Activated gamma-delta T cell treated with anti-CD3 and anti-CD28 coated beads, Interleukin-2, amount 50 U/mL, for 16 hours (primary cell): ENCODE measurements around the gene DNAH1.

Experiments used
- DNase-seq: peaks from one replicate; pipeline ENCODE4 v3.0.0-alpha.2; 2020; ENCODE audit warnings: low read depth

The DNAH1 gene

DNA sequence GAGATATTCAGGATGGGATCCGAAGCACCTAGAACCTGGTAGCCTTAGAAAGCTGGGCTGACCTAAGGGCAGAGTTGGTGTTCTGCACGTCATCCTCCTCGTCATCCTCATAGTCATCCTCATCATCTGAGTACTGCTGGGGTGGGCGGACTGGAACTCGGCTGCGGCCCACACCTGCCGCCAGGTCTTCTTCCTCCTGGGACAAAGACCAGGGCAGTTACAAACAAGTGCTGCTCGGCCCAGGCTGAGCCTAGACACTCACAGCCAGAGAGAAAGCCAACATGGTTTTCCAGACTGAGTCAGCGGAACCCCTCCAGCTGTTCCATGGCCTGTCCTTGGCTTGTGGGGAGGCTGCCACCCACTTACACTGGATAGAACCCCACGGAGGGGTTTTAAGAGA lies 88.3 kb downstream of the DNAH1 start:
- DNase-seq, result no peak

DNA sequence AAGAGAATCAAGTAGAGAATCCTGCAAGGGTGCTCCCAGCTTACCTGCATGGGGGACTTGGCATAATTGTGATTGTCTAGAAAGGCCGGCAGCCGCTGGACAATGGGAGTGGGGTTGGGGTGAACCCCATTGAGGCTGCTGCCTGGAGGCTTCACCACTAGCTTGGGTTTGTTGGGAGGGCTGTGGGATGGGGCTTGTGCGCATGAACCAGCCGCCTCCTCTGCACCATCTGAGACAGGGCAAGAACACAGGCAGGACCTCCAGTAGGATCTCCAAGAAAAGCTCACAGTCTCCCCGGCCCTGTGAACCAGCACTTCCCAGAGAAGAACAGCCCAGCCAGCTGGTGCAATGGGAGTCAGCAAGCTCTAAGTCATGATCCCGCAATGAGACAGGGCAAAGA lies 88.9 kb downstream of the DNAH1 start:
- no peak for DNase-seq

DNA sequence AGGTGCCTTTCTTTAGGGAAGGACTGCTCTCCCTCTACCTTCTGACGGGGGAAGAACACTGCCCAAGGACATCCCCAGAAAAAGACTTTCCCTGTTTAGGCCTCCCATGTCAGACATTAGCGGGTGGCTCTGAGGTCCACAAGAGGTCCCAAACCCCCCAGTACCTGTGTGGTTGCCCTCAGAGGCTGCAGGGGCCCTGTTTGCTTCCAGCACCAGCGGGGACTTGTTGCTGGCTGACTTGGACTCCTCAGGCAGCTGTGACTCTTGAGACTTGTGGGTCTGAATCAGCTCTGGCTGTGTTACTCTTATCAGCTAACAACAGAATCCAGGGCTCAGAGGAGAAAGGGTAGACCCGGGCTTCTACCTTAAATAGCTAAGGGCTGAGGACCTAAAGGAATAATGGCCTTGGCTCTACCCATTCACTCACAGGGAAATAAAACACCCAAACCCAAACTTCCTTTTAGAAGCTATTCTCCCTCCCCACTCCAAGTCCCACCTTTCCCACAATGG lies 89.5 kb downstream of the DNAH1 start:
- no peak for DNase-seq

- no peak for DNase-seq
These were observed 90.1 kb downstream of the DNAH1 start for GRCh38 chr3:52406231-52406661.

DNA sequence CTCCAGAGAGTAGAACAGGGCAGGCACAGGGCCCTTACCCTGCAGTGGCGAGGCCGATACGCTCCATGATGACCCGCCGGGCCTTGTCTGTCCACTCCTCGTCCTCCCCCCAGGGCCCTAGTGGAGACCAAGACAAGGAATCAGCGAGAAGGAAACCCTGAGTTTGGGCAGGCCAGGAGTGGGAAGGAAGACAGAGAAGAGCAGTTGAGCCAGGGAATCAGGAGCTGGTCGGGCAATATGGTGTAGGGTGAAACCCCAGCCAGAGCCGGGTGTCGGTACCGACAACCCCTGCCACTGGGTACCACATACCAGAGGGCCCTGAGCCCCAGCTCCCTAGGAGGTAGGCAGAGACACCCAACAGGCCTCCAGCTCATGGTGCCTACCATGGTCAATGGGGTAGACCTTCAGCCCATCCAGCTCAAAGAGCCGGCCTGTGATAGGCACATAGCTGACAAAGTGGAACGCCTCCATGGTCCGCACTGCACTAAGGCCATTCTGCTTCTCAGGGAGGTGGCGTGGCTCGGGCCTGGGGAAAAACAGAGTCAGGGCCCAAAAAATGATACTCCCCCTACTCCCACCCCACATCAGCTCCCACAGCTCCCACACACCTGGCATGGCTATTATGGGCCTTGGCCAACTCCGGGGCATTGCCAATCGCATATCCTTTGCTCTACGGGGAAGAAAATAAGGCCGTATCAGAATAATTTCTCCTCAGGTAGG lies 90.8 kb downstream of the DNAH1 start:
- DNase-seq, result no peak

GRCh38 chr3:52407779-52408178 lies 91.7 kb downstream of the DNAH1 start:
- no peak for DNase-seq

GRCh38 chr3:52408466-52408865 lies 92.3 kb downstream of the DNAH1 start:
- no peak for DNase-seq

DNA sequence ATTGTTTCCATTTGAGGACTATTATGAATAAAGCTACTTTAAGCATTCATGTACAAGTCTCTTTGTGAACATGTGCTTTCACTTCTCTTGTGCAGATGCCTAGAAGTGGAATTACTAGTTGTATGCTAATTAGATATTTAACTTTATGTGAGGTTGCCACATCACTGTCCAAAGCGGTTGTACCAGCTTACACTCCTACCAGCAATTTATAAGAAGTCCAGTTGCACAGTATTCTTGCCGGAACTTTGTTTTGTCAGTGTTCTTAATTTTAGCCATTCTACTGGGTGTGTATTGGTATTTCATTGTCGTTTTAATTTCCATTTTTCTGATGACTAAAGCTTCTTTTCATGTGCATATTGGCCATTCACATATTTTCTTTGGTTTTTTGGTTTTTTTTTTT lies 99.7 kb downstream of the DNAH1 start:
- DNase-seq, result no peak

DNA sequence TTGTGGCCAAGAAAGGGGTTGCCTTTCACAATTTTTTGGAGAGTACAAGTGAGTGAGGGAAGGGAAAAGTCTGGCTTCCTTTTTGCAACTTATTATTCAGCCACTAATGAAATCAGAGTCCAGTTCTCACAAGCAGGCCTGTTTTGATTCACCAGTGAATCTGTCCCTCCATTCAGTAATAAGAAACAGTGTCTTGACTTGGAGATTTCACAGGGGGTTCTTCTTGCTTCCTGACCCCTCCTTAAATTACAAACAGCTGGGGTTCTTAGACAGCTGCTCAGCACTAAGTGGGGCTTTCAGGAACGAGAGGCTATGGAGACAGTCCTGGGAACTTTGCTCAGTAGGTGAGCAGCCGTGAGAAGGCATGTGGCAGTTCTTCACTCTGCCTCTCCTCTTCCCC lies 104.3 kb downstream of the DNAH1 start:
- DNase-seq, result no peak

GRCh38 chr3:52422669-52423068 lies 106.5 kb downstream of the DNAH1 start:
- DNase-seq, result no peak

GRCh38 chr3:52423173-52423572 lies 107.1 kb downstream of the DNAH1 start:
- no peak for DNase-seq

GRCh38 chr3:52428151-52429005 lies 112.3 kb downstream of the DNAH1 start:
- DNase-seq, result no peak

- DNase-seq, result no peak
These were observed 112.9 kb downstream of the DNAH1 start for GRCh38 chr3:52429031-52429430.

GRCh38 chr3:52429779-52430415 lies 113.8 kb downstream of the DNAH1 start:
- DNase-seq, result no peak

- no peak for DNase-seq
These were observed 114.3 kb downstream of the DNAH1 start for GRCh38 chr3:52430416-52430810.

DNA sequence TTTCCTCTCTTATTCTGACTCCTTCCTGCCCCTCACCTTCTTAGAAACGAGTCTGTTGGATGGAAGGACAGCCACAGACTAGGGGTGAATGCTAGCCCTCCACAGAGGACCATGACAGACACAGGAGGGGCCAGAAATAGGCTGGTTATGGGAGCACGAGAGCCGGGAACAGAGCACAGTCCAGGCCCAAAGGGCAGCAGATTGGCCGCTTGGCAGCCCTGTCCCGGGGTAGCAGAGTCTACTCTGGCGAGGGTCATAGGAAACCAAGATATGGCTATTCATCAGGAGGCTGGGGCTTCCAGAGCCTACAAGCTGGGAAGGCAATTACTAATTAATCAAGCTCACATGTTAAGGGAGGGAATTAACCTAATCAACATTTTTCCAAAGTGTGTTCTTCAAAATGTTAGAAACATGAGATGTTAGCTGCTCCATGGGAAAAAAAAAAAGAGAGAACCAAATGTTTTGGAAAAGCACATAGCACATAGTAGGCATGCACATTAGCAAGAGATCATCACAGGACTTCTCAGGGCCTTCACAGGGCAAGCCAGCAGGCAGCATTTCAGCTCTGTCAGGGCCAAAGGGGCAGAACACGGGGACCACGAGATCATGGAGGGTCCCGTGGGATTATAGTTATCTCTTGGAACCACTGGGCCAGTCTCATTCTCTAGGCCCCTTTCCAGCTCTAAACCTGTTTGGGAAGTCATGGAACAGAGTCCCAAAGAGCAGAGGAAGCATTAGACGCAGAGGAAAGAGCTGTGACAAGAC lies 115.5 kb downstream of the DNAH1 start:
- DNase-seq, result no peak

DNA sequence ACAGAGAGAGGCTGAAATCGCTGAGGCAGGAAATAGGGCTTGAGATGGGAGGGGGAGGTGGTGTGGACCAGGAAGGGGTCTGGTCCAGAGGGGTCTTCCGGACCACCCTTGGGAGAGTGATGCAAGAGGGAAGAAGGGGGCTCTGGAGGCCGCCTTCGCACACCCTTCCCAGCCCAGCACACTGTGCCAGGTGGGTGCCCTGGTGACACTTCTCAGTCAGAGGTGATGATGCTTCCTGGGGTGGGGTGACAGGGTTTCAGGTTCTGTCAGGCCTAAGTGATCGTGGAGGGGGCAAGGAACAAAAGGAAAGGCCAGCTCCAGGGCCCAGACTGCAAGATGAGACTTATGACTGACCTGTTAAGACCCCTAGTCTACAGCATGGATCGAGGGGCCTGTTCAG lies 116.1 kb downstream of the DNAH1 start:
- no peak for DNase-seq

GRCh38 chr3:52432691-52433141 lies 116.6 kb downstream of the DNAH1 start:
- no peak for DNase-seq

GRCh38 chr3:52433328-52433995 lies 117.3 kb downstream of the DNAH1 start:
- no peak for DNase-seq

DNA sequence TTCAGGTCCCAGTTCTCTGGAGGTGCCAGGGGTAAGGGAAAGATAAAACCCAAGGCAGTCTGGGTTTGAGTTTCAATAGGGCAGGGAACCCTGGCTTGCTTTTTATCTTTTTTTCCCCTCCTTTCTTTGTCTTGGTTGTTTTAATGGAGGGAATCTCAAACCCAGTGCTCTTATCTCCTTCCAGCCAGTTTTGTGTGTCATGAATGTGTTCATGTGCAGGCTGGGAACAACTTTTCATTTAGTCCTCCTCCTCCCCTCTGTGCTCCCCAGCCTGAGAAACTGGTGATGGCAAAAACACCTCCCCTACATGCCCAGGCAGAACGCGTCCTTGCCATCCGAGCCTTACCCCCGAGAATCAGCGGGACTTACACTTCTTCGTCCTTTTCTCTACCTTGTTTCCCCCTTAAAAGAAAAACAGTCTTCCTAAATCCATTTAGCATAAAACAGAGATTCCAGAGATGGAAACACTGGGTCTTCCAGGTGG lies 117.9 kb downstream of the DNAH1 start:
- no peak for DNase-seq

GRCh38 chr3:52434491-52435115 lies 118.5 kb downstream of the DNAH1 start:
- no peak for DNase-seq
